Endothelial cell of umbilical vein (primary cell): ENCODE data around the gene INPP4B. TPM values are rescaled to one million over a fixed set of nuclear protein-coding genes. Genes with fewer than 3 reads are reported as not detected.

Experiments
- BruUV-seq: library from RNA; stranded (reverse); fragments of 400-500 nt; replicated peaks from 2 replicates; lab custom pipeline; 2021; lab: Mats Ljungman, UMichigan
- CTCF ChIA-PET: fragments of 300-600, 350-600 bp; sonication (Branson Sonifier 250); formaldehyde crosslinking; loops from one replicate; lab custom pipeline; 2021; ENCODE audit warnings: antibody characterized with exemption, inconsistent platforms; lab: Charles Lee
- POLR2A ChIA-PET: fragments of 300-600, 350-600 bp; sonication (Branson Sonifier 250); formaldehyde crosslinking; loops from one replicate; lab custom pipeline; 2021; ENCODE audit warnings: antibody characterized with exemption, inconsistent platforms; lab: Charles Lee
- DNase-seq: peaks from one replicate; pipeline ENCODE4 v3.0.0-alpha.2; 2011; ENCODE audit warnings: low read depth, low spot score
- FAIRE-seq: peaks from 2 replicates; lab custom pipeline; 2011; peaks lifted over from hg19 to GRCh38; lab: Jason Lieb, UNC
- H2AFZ ChIP-seq: 2 replicates; pipeline ENCODE4 v1.6.0; 2012; ENCODE audit warnings: low read depth, low read length, control low read depth, inconsistent platforms
- H3K27ac ChIP-seq: 2 replicates; pipeline ENCODE4 v1.5.1; 2011; ENCODE audit warnings: low read depth, mild to moderate bottlenecking, control low read depth, low read length, moderate library complexity; ENCODE audit not compliant: insufficient read depth
- H3K27me3 ChIP-seq, 2 experiments: 2 replicates each; pipeline versions ENCODE4 v1.6.0 to v1.6.1; 2011; ENCODE audit warnings: low read length in 2 of 2, mixed read lengths in 1 of 2; ENCODE audit not compliant: control insufficient read depth in 2 of 2, insufficient read depth in 2 of 2
- H3K36me3 ChIP-seq, 2 experiments: 2 replicates in 1 of 2; 3 replicates in 1 of 2; pipeline ENCODE4 v1.5.1; 2011; ENCODE audit warnings: low read length in 2 of 2, mild to moderate bottlenecking in 1 of 2, moderate library complexity in 1 of 2; ENCODE audit not compliant: control insufficient read depth in 2 of 2, insufficient read depth in 2 of 2; ENCODE audit errors: extremely low read depth in 1 of 2
- H3K4me1 ChIP-seq: 3 replicates; pipeline ENCODE4 v1.5.1; 2011; ENCODE audit warnings: mild to moderate bottlenecking, low read length; ENCODE audit not compliant: control insufficient read depth, insufficient read depth; ENCODE audit errors: extremely low read depth
- H3K4me2 ChIP-seq: 2 replicates; pipeline ENCODE4 v1.6.1; 2011; ENCODE audit warnings: low read length, control low read depth, mixed read lengths; ENCODE audit not compliant: insufficient read depth
- H3K4me3 ChIP-seq, 3 experiments: fragments of 200-600 bp in 1 of 3; sonication (generic), shearing (Covaris generic) in 1 of 3; replicated peaks in 1 of 3; 2 replicates each; pipeline ENCODE4 v1.5.1; 2011 to 2016; ENCODE audit warnings: control low read depth in 3 of 3, low read length in 3 of 3, mild to moderate bottlenecking in 2 of 3, inconsistent platforms in 1 of 3, low read depth in 1 of 3, moderate library complexity in 1 of 3; ENCODE audit not compliant: insufficient read depth in 1 of 3
- H3K79me2 ChIP-seq: 2 replicates; pipeline ENCODE4 v1.6.0; 2012; ENCODE audit warnings: low read length, inconsistent platforms; ENCODE audit not compliant: control insufficient read depth, insufficient read depth
- H3K9ac ChIP-seq: replicated peaks from 2 replicates; pipeline ENCODE3; 2011; ENCODE audit warnings: low read length, control low read depth; ENCODE audit not compliant: insufficient read depth; ENCODE audit errors: extremely low read depth
- H3K9me1 ChIP-seq: replicated peaks from 3 replicates; pipeline ENCODE4 v1.6.0; 2011; ENCODE audit warnings: mild to moderate bottlenecking, low read length; ENCODE audit not compliant: control insufficient read depth, insufficient read depth; ENCODE audit errors: extremely low read depth
- H3K9me3 ChIP-seq: replicated peaks from 2 replicates; pipeline ENCODE4 v1.5.1; 2012; ENCODE audit warnings: low read length, inconsistent platforms; ENCODE audit not compliant: control insufficient read depth, insufficient read depth
- H4K20me1 ChIP-seq: replicated peaks from 2 replicates; pipeline ENCODE3; 2011; ENCODE audit warnings: mild to moderate bottlenecking, low read length; ENCODE audit not compliant: control insufficient read depth, insufficient read depth; ENCODE audit errors: extremely low read depth
- EZH2 ChIP-seq: IDR thresholded peaks from 2 replicates; pipeline ENCODE4 v1.6.1; 2012; ENCODE audit warnings: borderline replicate concordance, low read depth, mild to moderate bottlenecking, moderate library complexity, low read length, inconsistent platforms; ENCODE audit not compliant: severe bottlenecking
- FOS ChIP-seq: IDR thresholded peaks from 2 replicates; pipeline ENCODE4 v1.6.1; 2011; ENCODE audit warnings: mild to moderate bottlenecking, low read length, moderate library complexity, borderline replicate concordance; ENCODE audit not compliant: insufficient read depth
- GATA2 ChIP-seq: IDR thresholded peaks from 2 replicates; pipeline ENCODE4 v1.7.0; 2011; ENCODE audit warnings: low read depth, mild to moderate bottlenecking, moderate library complexity, mixed read lengths, low read length; ENCODE audit not compliant: insufficient read length, insufficient read depth
- JUN ChIP-seq: IDR thresholded peaks from 2 replicates; pipeline ENCODE4 v1.6.1; 2011; ENCODE audit warnings: borderline replicate concordance, low read depth; ENCODE audit not compliant: insufficient read length, insufficient read depth
- MYC ChIP-seq: IDR thresholded peaks from one replicate; pipeline ENCODE4 v1.6.1; 2011; ENCODE audit warnings: mild to moderate bottlenecking, low read depth, low read length
- POLR2A ChIP-seq: IDR thresholded peaks from 2 replicates; pipeline ENCODE4 v1.6.1; 2012; ENCODE audit warnings: low read depth, mild to moderate bottlenecking, control low read depth, low read length
- POLR2AphosphoS5 ChIP-seq: IDR thresholded peaks from 2 replicates; pipeline ENCODE4 v1.6.1; 2012; ENCODE audit warnings: low read depth, mild to moderate bottlenecking, control low read depth, low read length, moderate library complexity; ENCODE audit not compliant: insufficient read depth
- dilution Hi-C: fragments of 300-500 bp; cut with MboI; formaldehyde crosslinking; loops from one replicate; pipeline ENCODE4 v1.15.0; 2019; ENCODE audit warnings: low sequenced_read_pairs; ENCODE audit not compliant: extremely low pct_ligation_motif_present
- intact Hi-C: fragments of 100-400 bp; cut with micrococcal nuclease; formaldehyde crosslinking; loops from one replicate; pipeline ENCODE4 v1.10.0; 2022
- polyA plus RNA-seq, 4 experiments: library from polyadenylated mRNA; depleted of rRNA in 3 of 4; stranded (reverse) in 3 of 4; unstranded in 1 of 4; fragments of >200 nt; gene quantifications; 2 replicates each; pipeline versions ENCODE4 v1.2.1 to v1.2.3, GENCODE V29; 2011 to 2012; ENCODE audit warnings: missing spikeins in 1 of 4
- total RNA-seq: library from RNA; stranded (reverse); gene quantifications from 2 replicates; pipeline ENCODE4 v1.2.3, GENCODE V29; 2021
- TF ChIP-seq, protein P1 (sequence below): IDR thresholded peaks from 2 replicates; pipeline ENCODE4 v1.6.1; 2011; ENCODE audit not compliant: insufficient read depth, insufficient read length
- TF ChIP-seq, protein P2 (sequence below), 2 donors: IDR thresholded peaks; 1 replicate in 1 of 2; 2 replicates in 1 of 2; pipeline ENCODE4 v1.5.1; 2011; ENCODE audit warnings: low read length in 2 of 2, mild to moderate bottlenecking in 2 of 2, moderate library complexity in 2 of 2, control low read depth in 1 of 2, inconsistent platforms in 1 of 2, low read depth in 1 of 2; ENCODE audit not compliant: insufficient read depth in 1 of 2; ENCODE audit errors: extremely low read depth in 1 of 2

The INPP4B gene
- total and polyA plus RNA-seq, 2 donors (not counting 3 experiments of a cell fraction or from before 2014, with no cell fraction given), result 0.41 to 3.1 TPM

DNA sequence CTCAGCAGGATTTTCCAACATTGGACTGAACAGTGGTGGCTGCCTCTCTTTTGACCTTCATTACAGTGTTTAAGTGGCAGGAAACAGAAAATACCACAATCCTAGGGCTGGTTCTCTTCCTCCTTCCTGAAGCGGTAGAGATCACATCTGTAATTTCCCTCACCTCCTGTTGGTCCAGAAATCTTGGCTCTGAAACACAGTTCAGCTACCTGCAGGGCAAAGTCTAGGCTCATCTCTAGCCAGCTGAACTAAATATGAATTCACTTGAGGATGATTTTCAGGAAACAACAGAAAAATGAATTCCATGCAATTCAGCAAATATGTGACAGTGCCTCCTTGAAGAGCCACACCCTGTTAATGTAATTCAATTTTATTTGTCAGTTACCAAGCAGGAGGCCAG, 531.9 kb downstream of the INPP4B start:
- FAIRE-seq, result no peak
- no peak overlapping the region for H3K4me3 ChIP-seq
- no peaks in the 10 kb centered on the region for H4K20me1 ChIP-seq
- POLR2A ChIA-PET, result no interaction called here
- peaks cover 3% of the 10 kb centered on the region for H3K4me1 ChIP-seq
- no peaks in the 10 kb centered on the region for H3K9me3 ChIP-seq
- no peak for DNase-seq
- dilution Hi-C loops, result no loop called here
- no TSS peak for BruUV-seq
- no peak overlapping the region for H3K4me2 ChIP-seq
- no peaks in the 10 kb centered on the region for H3K27me3 ChIP-seq
- no peak overlapping the region for H3K27ac ChIP-seq
- no peaks in the 10 kb centered on the region for H3K79me2 ChIP-seq
- no peaks in the 10 kb centered on the region for H3K36me3 ChIP-seq
- TF ChIP-seq, protein P1, sequence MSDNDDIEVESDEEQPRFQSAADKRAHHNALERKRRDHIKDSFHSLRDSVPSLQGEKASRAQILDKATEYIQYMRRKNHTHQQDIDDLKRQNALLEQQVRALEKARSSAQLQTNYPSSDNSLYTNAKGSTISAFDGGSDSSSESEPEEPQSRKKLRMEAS, result no peak
- TF ChIP-seq, protein P2, sequence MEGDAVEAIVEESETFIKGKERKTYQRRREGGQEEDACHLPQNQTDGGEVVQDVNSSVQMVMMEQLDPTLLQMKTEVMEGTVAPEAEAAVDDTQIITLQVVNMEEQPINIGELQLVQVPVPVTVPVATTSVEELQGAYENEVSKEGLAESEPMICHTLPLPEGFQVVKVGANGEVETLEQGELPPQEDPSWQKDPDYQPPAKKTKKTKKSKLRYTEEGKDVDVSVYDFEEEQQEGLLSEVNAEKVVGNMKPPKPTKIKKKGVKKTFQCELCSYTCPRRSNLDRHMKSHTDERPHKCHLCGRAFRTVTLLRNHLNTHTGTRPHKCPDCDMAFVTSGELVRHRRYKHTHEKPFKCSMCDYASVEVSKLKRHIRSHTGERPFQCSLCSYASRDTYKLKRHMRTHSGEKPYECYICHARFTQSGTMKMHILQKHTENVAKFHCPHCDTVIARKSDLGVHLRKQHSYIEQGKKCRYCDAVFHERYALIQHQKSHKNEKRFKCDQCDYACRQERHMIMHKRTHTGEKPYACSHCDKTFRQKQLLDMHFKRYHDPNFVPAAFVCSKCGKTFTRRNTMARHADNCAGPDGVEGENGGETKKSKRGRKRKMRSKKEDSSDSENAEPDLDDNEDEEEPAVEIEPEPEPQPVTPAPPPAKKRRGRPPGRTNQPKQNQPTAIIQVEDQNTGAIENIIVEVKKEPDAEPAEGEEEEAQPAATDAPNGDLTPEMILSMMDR (IDR thresholded peaks at IDR 0.05; ENCODE audit: extremely low read depth in 1 of 2, insufficient read depth in 1 of 2, low read depth in 1 of 2, low read length in 2 of 2), result no peak
- no peak for TF ChIP-seq JUN
- CTCF ChIA-PET, result interaction anchor here (1.1 kb wide), 1 partner anchor 406 kb away, joined by 4 read pairs; no protein-coding TSS in a partner anchor
- H3K9me1 ChIP-seq, result no peaks in the 10 kb centered on the region
- no peak overlapping the region for H3K9ac ChIP-seq
- H2AFZ ChIP-seq, result no peak overlapping the region
- intact Hi-C loops, result no loop called here

DNA sequence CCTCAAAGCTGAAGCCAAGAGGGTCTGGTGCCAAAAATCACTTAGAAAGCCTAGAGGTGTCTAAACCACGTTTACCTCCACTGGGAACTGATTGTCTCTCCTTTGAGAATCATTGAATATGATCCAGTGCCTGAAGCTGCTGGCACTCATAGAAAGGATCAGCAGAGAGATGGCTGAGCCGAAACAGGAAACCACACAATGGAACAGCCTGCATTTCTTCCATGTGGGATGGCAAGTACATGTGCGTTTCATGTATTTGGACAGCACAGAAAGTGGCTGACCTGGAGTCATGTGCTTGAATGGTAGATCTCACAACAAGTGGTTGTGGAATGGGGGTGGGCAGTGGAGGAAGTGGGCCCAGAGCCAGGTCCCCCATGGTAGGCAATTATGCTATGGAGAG, 533.7 kb downstream of the INPP4B start:
- no peaks in the 10 kb centered on the region for H3K36me3 ChIP-seq
- CTCF ChIA-PET, result no interaction called here
- H4K20me1 ChIP-seq, result no peaks in the 10 kb centered on the region
- no peak overlapping the region for H3K4me3 ChIP-seq
- H3K27me3 ChIP-seq, result no peaks in the 10 kb centered on the region
- H3K4me1 ChIP-seq, result no peaks in the 10 kb centered on the region
- FAIRE-seq (no peak), DNase-seq (no peak)
- H3K27ac ChIP-seq, result no peak overlapping the region
- H2AFZ ChIP-seq, result no peak overlapping the region
- intact Hi-C loops, result no loop called here
- no peaks in the 10 kb centered on the region for H3K9me3 ChIP-seq
- dilution Hi-C loops, result no loop called here
- BruUV-seq, result no TSS peak
- H3K9ac ChIP-seq, result no peak overlapping the region
- TF ChIP-seq MYC (no peak), POLR2A (no peak), JUN (no peak), FOS (no peak), GATA2 (no peak), EZH2 (no peak), POLR2AphosphoS5 (no peak)
- TF ChIP-seq, protein P1, result no peak
- TF ChIP-seq, protein P2 (IDR thresholded peaks at IDR 0.05; ENCODE audit: extremely low read depth in 1 of 2, insufficient read depth in 1 of 2, low read depth in 1 of 2, low read length in 2 of 2), result no peak
- no peaks in the 10 kb centered on the region for H3K79me2 ChIP-seq
- H3K9me1 ChIP-seq, result no peaks in the 10 kb centered on the region
- POLR2A ChIA-PET, result no interaction called here
- no peak overlapping the region for H3K4me2 ChIP-seq
